DMS53 treated with DMSO at 0.1 percent for 48 hours (cell line): Measurements from ENCODE around the gene ABCC4.

ENCODE experiments used
- DNase-seq: peaks from one replicate; lab custom pipeline; 2025; ENCODE audit not compliant: unreplicated experiment; lab: John Stamatoyannopoulos, UW

The ABCC4 gene

GRCh38 chr13:95123726-95124125 is 177.5 kb downstream of the ABCC4 start:
- DNase-seq, result no peak

GRCh38 chr13:95122063-95122462 is 179.2 kb downstream of the ABCC4 start:
- DNase-seq, result no peak

- no peak for DNase-seq
Measured at GRCh38 chr13:95121516-95121915, 179.7 kb downstream of the ABCC4 start.

GRCh38 chr13:95120650-95121049 is 180.6 kb downstream of the ABCC4 start:
- DNase-seq, result no peak

GRCh38 chr13:95118541-95119324 is 182.5 kb downstream of the ABCC4 start:
- DNase-seq, result no peak

- DNase-seq, result no peak
Measured at GRCh38 chr13:95117092-95117491, 184.2 kb downstream of the ABCC4 start.

GRCh38 chr13:95115525-95115924 is 185.7 kb downstream of the ABCC4 start:
- DNase-seq, result no peak

- DNase-seq, result no peak
Measured at GRCh38 chr13:95113601-95114000, 187.7 kb downstream of the ABCC4 start.

- no peak for DNase-seq
Measured at GRCh38 chr13:95112883-95113282, 188.4 kb downstream of the ABCC4 start.

- no peak for DNase-seq
Measured at GRCh38 chr13:95111608-95112007, 189.6 kb downstream of the ABCC4 start.

- DNase-seq, result no peak
Measured at GRCh38 chr13:95106562-95106961, 194.7 kb downstream of the ABCC4 start.

GRCh38 chr13:95100525-95101433 is 200.5 kb downstream of the ABCC4 start:
- peak; percentile 25 for DNase-seq

- DNase-seq, result no peak
Measured at GRCh38 chr13:95099541-95099940, 201.7 kb downstream of the ABCC4 start.

- DNase-seq, result no peak
Measured at GRCh38 chr13:95098916-95099315, 202.3 kb downstream of the ABCC4 start.

GRCh38 chr13:95091755-95092154 is 209.5 kb downstream of the ABCC4 start:
- DNase-seq, result no peak

GRCh38 chr13:95087746-95088305 is 213.4 kb downstream of the ABCC4 start:
- DNase-seq, result no peak

GRCh38 chr13:95086761-95087160 is 214.5 kb downstream of the ABCC4 start:
- no peak for DNase-seq

GRCh38 chr13:95083758-95084157 is 217.5 kb downstream of the ABCC4 start:
- no peak for DNase-seq

- DNase-seq, result no peak
Measured at GRCh38 chr13:95083066-95083465, 218.2 kb downstream of the ABCC4 start.

GRCh38 chr13:95075506-95075905 is 225.7 kb downstream of the ABCC4 start:
- no peak for DNase-seq

GRCh38 chr13:95074820-95075219 is 226.4 kb downstream of the ABCC4 start:
- no peak for DNase-seq
